GM12878 (cell line): Measurements from ENCODE around the gene TIA1.

Source experiments
- CTCF ChIP-seq, 3 experiments: IDR thresholded peaks in 2 of 3; conservative IDR thresholded peaks in 1 of 3; 2 replicates each; pipeline ENCODE4 v1.5.1; 2011; ENCODE audit warnings: low read depth in 3 of 3, low read length in 3 of 3, mild to moderate bottlenecking in 3 of 3, control low read depth in 2 of 3, moderate library complexity in 2 of 3, inconsistent platforms in 1 of 3, mixed read lengths in 1 of 3; ENCODE audit not compliant: control insufficient read depth in 2 of 3, insufficient read depth in 1 of 3; ENCODE audit errors: extremely low read depth in 1 of 3
- JUND ChIP-seq: IDR thresholded peaks from 2 replicates; pipeline ENCODE4 v1.6.1; 2012; ENCODE audit warnings: low read depth, mild to moderate bottlenecking, low read length, improper control_type of control experiment, moderate library complexity

GRCh38 chr2:70160545-70160944, 87.9 kb downstream of the TIA1 start:
- no peak for TF ChIP-seq CTCF (IDR thresholded peaks at IDR 0.05 in 2 of 3, conservative IDR thresholded peaks at IDR 0.05 in 1 of 3; ENCODE audit: control insufficient read depth in 2 of 3, extremely low read depth in 1 of 3, insufficient read depth in 1 of 3, low read depth in 3 of 3, low read length in 3 of 3)
- TF ChIP-seq JUND = no peak
